GM21825 (cell line): Measurements from ENCODE around the gene MYPOP.

Source experiments
- ATAC-seq: cut with Tn5 transposase; IDR thresholded peaks from one replicate; pipeline ENCODE4 v1.9.1; 2021; ENCODE audit warnings: mild to moderate bottlenecking, moderate library complexity; ENCODE audit not compliant: unreplicated experiment

MYPOP gene, protein sequence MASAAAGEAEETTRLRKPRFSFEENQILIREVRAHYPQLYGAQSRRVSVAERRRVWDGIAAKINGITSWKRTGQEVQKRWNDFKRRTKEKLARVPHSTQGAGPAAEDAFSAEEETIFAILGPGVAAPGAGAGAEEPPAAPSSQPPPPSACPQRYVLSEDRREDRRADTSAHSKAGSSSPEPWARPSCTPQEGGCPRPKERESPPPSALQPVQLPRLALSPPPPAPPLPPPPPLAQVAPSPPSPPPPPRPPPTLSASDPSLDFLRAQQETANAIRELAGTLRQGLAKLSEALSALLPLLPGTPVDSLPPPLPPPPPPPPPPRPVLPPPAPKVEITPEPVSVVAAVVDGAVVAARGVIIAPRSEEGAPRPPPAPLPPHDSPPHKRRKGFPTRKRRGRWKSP

DNA sequence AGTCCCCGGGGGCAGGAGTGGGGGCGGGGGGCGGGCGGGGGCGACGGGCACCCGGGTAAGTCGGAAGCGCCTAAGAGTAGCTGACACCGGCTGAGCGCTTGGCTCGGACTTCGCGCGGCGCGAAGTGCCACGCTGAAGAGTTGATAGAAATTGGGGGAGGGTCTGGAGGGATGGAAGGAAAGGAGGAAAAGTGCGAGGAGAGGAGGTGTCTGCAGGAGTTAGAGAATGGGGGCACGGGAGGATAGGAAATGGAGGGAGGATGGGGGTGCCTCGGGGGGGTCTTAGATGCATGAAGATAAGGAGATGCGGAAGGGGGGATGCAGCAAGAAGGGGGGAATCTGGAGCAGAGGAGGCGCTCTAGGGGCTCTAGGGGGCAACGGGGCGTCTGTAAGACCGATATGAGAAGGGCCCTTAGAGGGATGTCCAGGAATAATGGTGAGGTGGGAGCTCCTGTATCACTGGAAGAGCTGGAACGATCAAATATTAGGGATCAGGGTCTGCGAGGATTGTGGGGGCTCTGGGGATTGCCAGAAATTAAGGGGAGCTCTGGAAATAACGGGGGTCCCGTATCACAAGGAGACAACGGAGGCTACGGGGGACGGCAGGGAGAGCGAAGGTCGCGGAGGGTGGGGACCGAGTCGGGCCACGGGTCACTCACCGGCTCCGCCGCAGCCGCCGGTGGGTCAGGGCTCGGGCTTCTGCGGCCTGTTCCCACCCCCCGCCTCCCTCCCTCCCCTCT, at the start of gene MYPOP:
Gene MYPOP (minus strand): TSS at position 702 of the 739 bp plus-strand sequence. CDS start 840 bp downstream, outside the sequence.
- ATAC-seq: no peak

DNA sequence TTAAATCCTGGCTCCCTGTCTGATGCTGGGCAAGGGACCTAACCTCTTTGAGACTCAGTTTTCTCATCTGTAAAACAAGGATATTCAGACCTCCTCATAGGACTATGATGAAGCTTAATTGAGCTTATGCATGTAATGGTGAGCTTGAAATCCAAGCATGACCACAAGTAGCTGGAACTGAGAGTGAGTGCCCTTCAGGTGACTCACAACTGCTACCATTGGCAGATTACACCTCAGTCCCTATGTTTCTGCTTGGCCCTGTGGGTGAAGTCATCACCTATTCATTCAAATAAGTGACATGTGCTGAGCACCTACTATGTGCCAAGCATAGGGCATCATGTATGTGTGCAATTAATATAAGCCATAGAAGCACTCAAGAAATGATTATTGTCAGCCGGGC, 45.5 kb upstream of the MYPOP start:
- no peak for ATAC-seq

DNA sequence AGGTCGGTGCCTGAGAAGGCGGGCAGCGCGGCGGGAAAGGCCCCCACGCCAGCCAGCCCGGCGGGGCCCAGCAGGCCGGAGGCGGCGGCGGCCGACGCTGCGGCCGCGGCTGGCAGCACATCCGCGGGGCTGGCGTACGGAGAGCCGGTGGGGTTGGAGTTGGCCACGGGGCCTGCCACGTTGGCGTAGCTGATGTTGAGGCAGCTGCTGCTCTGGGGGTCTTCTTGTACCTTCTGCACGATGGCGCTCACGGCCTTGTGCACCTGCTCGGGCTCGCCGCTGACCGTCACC, 38.0 kb upstream of the MYPOP start:
- ATAC-seq: no peak

DNA sequence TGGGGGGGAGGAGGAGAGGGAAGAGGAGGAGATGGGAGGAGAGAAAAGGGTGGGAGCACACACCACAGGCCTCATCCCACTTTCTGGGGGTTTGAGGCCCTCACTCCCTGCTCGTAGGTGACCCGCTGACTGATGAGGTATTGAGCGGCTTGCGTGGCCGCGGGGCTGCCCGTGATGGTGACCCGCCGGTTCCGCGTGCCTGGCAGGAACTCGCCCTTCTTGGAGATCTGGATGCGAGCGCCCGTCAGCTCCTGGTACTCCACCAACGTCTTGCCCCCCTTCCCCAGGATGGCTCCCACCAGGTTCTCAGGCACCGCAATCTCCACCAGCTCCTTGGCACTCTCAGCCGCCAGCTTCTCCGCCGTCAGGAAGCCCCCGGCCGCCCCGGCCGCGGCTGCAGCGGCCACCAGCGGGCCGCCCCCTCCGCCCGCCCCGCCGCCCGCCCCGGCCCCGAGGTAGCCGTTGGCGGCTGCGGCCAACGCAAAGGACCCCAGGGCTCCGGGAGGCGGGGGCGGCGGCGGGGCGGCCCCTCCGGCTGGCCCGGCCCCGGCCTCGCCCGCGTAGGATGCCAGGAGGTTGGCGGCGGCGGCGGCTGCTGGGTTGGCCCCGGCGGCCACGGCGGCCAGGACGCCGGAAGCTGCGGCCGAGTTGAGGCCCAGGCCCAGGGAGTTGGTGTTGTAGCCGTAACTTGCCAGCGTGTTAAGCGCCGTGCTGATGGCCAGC, 37.5 kb upstream of the MYPOP start:
- ATAC-seq: no peak

DNA sequence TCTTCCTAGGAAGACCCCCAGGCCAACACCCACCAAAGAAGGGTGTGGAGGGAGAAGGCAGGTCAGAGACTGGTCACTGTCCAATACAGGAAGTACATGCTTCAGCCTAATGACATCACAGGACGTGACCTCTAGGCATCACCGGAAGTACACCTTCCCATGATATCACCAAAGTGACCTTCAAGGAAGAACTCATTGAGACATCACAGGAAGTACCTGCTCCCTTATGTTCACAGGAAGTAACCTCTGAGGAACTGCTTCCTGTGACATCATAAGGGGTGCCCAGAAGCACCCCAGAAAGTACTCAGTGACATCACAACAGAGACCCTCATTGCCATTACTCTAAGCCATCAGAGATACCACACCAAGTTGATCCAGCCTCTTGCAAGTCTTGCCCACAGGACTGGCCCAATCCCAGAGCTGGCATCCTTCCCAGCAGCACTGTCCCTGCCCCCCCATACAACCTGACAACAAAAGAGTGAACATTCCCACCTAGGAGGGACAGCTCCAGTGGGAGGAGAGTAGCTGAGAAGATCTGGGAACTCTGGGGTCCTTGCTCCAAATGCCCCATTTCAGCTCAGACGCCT, 36.4 kb upstream of the MYPOP start:
- no peak for ATAC-seq

DNA sequence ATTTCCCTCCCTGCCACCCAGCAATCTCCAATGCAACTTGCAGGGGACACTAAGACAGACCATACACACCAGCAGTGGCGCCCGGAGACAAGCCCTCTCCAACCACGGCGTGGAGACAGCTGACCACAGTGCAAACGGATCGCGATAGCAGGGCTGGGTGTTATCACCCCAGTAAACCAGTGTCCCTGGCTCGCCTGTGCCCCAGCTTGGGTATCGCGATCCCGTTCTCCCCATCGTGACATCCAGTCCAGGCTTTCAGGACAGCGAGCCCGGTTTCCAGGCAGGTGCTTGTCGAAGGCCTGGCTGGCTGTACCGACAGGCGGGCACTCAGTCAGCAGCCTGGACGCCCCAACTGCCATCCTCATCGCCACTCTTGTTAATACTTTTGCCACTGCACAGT, 32.9 kb upstream of the MYPOP start:
- ATAC-seq: no peak

DNA sequence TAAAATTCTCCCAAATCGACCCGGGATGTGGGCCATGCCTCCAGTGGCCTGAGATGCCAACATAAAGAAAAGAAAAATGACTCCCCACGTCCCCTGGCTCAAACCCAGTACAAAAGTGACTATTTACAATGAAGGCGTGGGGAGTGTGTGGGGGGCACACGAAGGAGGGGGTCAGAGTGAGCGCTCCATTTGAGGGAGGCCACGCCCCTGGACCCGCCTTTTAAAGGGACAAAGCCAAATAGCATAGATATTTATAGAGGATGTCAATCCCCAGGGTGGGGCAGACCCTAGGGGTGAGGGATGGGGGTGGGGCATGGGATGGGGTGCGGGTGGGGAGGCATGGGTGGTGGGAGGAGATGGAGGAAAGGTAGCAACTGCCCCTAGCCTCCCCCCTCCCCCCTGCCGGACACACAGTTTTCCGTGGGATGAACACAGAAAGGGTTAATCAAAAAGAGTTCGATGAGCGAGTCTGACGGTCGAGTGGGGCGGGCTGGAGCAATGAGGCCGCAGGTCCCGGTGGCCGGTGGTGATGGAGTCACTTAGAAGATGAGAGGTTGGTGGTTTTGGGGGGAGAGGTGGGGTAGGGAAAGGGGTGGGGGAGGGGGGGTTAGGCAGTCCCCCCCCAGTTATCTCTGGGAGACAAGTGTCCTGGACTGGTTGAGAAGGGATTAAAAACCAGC, 32.3 kb upstream of the MYPOP start:
- ATAC-seq: no peak

DNA sequence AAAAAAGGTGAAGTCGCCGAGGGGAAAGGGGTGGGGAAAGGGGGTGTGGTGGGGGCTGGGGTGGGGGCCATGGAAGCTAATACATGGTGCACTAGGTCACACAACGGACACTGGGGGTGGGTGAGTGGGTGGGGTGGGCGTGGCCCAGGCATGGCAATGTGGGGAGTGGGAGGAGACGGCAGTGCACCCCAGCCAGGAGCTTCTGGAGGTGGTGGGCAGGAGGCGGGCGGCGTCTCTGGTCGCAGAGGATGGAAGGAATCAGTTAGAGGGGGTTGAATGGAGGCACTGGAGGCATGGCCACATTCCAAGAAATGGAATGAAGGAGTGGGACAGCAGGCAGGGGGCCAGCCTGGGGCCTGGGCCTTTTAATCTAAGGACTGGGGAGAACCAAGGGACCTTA, 31.3 kb upstream of the MYPOP start:
- no peak for ATAC-seq

DNA sequence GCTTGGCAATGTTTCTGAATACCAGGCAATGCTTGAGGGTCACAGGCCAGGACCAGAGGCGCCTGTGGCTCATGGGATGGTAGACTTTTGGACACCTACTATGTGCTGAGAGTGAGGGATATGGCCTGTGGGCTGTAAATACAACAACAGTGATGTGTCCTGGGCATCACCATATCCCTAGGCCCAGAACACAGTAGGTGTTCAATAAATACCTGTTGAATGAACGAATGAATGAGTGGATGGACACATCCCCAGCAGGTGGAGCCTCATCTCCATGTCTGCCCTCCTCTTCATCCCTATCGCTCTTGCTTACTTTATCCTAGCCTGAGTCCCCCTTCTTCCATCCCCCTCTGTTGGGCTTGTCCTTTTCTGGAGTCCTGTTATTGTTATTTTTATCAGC, 28.6 kb upstream of the MYPOP start:
- no peak for ATAC-seq

DNA sequence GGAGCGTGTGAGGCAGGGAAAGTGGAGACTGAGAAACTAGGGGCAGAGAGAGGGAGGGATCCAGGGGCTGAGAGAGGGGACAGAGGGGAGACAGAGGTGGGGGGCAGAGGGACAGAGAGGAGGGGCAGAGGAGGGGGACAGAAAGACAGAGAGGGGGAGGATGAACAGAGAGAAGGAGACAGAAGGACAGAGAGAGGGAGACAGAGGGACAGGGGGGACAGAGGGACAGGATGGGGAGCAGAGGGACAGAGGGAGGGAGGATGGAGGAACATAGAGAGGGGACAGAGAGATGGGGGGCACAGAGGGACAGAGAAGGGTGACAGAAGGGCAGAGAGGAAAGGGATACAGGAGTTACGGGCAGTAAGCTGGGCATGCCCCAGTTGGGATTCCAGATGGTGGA, 26.8 kb upstream of the MYPOP start:
- no peak for ATAC-seq

DNA sequence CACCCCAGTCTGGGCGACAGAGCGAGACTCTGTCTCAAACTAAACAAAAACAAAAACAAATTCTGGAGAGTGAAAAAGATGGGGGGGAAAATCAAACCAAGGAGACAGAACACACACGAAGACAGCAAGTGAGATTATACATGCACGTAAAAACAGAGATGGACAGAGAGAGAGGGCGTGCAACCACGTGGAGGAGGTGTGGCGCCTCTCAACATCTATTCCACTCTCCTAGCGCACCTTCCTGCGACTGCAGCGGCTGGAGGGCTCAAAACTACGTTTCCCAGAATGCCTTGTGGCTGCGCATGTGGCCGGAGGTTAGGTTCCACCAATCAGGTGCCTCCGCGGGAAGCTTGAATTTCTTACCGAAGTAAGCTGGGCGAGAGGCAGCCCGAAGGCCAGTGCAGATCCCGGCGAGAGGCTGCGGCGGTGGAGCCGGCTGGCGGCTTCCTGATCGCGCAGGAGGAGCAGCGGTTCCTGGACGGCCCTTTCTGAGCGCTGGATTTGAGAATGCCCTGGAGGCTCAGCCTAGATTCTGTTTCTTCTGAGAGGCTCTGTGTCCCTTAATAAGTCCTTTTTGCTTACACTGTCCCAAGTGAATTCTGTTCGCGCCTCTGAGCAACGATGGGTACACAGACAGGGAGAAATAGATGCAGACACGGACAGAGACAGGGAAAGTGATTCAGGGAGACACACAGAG, 25.3 kb upstream of the MYPOP start:
- ATAC-seq: no peak

DNA sequence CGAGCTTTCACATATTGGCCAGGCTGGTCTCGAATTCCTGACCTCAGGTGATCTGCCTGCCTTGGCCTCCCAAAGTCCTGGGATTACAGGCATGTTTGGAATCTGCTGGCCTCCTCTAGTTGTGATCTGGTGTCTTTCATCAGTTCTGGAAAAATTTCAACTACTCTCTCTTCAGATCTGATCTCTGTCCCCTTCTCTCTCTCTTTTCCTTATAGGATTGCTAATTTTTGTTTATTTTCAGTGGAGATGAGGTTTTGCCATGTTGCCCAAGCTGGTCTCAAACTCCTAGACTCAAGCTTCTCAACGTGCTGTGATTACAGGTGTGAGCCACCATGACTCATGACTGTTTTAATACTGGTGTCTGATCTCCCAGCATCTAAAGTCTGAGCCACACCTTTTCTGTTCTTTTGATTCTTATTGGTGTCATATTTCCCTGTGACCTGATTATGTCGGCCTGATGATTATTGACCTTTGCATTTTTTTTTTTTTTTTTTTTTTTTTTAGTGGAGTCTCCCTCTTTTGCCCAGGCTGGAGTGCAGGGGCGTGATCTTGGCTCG, 22.6 kb upstream of the MYPOP start:
- no peak for ATAC-seq

DNA sequence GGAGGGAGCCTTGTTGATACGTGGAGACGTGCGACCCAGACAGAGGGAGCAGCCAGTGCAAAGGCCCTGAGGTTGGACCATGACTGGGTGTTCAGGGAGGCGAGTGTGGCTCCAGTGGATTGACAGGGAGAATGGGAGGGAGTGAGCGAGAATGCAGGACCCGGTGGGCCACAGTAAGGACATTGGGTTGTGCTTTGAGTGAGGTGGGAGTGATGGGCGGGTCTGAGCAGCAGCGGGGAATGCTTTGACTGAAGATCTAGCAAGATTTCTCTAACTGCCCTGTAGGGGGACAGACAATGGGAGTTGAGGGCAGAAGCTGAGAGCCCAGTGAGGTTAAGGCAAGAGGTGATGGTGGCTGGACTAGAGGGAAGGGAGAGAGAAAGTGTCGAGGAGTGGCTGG, 19.9 kb upstream of the MYPOP start:
- no peak for ATAC-seq

DNA sequence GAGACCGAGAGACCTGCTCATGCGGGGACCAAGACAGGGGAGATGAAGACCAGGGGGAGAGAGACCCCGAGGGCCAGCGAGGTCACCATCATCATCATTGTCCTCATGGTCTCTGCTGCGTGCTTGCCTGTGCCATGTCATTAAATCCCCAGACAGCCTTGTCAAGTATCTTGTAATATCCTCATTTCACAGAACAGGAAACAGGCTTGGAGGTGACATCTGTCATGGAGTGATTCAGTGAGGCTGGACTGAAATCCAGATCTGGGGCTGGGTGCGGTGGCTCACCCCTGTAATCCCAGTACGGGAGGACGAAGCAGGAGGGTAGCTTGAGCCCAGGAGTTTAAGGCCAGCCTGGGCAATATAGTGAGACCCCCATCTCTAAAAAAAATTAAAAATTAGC, 18.0 kb upstream of the MYPOP start:
- no peak for ATAC-seq

DNA sequence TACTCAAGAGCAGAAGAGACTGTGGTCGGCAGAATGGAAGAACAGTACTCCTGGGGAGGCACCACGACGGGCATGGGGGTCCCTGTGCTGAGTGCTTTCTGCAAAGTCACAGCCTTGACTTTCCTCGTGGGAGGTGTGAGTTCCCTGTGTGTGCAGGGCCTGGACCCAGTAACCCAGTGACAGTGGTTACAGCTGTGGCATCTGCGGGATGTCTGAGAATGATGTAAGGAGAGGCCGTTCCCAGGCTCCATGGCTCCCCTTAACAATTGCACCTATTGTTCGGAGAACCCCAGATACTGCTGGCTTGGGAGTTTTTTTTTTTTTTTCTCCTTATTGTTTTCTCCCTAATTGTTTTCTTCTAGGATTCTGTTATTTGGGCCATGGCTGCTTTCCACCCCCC, 17.3 kb upstream of the MYPOP start:
- ATAC-seq: no peak

DNA sequence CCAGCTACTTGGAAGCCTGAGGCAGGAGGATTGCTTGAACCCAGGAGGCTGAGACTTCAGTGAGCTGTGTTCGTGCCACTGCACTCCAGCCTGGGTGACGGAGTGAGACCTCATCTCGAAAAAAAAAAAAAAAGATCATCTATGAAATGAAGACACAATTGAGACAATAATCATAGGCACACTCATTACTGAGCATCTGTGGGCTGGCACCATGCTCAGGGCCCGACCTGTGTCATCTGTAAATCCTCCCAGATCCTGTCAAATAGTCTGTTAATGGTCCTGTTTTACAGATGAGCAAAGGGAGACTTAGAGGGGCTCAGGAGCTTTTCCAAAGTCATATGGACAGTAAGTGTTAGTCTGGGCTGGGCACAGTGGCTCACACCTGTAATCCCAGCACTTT, 16.3 kb upstream of the MYPOP start:
- ATAC-seq: no peak

DNA sequence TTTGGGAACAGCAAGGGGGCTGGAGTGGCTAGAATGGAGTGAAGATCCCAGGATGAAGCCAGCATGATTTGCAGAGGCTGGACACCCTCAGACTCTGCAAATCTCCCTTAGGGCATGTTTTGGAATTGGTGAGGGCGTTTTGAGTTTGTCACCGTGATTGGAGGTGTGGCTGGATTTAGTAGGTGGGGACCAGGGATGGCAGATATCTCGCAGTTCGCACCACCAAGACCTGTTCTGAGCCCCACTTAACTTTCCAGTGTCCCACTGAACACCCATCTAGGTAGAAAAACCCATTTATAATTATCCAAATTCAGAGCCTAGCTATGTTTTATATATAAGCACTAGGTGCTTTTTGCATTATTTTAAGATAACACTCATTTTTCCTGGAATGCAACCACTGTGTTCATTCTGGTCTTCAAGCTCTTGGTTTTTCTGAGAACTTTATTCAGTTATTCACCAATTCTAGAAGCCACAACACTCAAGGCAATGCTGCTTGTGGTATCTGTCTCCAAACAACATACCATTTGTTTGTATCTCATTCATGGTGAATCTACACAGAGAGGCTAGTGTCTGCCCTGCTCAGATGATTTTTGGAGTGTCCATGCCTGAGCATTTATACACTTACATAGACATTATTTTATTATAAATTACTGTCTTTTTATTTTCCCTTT, 15.1 kb upstream of the MYPOP start:
- ATAC-seq: no peak

DNA sequence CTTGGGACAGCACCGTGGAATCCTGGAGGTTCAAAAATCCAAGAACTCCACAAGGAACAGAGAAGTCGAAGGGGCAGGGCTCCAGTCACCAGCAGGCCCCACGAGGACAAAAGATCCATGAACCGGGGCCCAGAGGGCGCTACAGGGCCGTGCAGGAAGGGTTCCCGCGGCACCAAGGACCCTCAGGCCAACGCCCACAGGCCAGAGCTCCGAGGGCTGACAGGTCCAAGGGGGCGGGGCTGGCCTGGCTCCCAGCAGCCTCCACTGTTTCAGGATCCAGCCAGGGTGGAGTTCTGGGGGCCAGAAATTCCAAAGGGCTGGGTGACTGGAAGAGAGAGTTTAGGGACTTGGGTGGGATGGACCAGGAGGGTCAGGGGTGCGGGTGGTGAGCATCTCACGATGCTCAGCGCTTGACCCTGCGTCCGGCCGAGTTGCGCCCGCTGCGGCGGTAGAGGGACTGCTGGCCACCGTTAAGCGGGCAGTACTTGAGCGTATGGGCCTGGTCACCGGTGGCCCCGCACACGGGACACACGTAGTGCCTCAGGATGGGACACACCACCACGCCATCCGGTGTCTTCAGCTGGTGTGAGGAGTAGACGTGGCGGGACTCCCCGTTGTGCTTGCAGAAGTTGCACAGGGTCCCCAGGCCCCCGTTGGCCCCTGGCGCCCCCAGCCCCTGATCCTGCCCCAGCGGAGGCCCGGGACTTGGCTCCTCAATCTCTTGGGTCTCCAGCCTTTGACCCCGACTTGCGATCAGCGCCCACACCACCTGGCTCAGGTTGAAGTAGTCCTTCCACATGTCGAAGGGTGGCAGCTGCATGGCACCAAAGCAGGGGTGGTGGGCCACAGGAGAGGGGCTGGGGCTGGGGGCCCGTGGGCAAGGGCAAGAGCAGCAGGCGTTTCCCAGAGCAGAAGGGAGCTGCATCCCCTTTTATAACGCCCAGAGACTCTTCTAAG, 11.7 kb upstream of the MYPOP start, which contains the start of gene NANOS2:
Gene NANOS2 (minus strand): TSS at position 905 of the 957 bp plus-strand sequence. CDS start 85 bp downstream, at position 820.
- no peak for ATAC-seq
